ENCODE measurements around the gene HHLA2. TPM values are rescaled to one million over a fixed set of nuclear protein-coding genes. Genes with fewer than 3 reads are reported as not detected.

HHLA2 gene
- total RNA-seq, 1 donor from 2014 or later = not detected

DNA sequence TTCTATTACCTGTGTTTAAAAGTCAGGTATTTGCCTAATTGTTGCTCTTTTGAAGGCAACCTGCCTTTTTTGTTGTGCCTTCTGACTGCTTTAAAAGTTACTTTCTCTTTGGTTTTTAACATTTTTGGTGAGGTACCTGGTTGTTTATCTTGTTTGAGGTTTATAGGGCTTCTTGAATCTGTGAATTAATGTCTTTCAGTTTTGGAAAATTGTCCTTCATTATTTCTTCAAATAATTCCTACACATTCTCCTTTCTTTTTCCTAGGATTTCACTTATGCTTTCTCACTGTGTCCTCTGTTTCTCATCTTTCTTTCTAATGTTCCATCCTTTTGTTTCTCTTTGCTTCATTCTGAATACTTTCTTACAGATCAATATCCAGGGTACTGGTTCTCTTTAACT, 30.8 kb downstream of the HHLA2 start:
- no peaks in the 10 kb centered on the region for H3K27me3 Mint-ChIP-seq (ENCODE audit: unreplicated experiment)
- no peaks in the 10 kb centered on the region for H3K9me3 Mint-ChIP-seq (ENCODE audit: unreplicated experiment)
- no peak overlapping the region for H3K4me3 Mint-ChIP-seq (ENCODE audit: unreplicated experiment)
- no peaks in the 10 kb centered on the region for H3K36me3 Mint-ChIP-seq (ENCODE audit: low read depth, unreplicated experiment)
- no peak for DNase-seq (ENCODE audit: low spot score)
- no peak overlapping the region for H3K27ac Mint-ChIP-seq (ENCODE audit: unreplicated experiment)
- TF ChIP-seq, protein P1, sequence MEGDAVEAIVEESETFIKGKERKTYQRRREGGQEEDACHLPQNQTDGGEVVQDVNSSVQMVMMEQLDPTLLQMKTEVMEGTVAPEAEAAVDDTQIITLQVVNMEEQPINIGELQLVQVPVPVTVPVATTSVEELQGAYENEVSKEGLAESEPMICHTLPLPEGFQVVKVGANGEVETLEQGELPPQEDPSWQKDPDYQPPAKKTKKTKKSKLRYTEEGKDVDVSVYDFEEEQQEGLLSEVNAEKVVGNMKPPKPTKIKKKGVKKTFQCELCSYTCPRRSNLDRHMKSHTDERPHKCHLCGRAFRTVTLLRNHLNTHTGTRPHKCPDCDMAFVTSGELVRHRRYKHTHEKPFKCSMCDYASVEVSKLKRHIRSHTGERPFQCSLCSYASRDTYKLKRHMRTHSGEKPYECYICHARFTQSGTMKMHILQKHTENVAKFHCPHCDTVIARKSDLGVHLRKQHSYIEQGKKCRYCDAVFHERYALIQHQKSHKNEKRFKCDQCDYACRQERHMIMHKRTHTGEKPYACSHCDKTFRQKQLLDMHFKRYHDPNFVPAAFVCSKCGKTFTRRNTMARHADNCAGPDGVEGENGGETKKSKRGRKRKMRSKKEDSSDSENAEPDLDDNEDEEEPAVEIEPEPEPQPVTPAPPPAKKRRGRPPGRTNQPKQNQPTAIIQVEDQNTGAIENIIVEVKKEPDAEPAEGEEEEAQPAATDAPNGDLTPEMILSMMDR (IDR thresholded peaks at IDR 0.05; ENCODE audit: unreplicated experiment) = no peak
- peaks cover 3% of the 10 kb centered on the region for H3K4me1 Mint-ChIP-seq (ENCODE audit: unreplicated experiment)

- no peak overlapping the region for H3K27ac Mint-ChIP-seq (ENCODE audit: unreplicated experiment)
- TF ChIP-seq, protein P1 (IDR thresholded peaks at IDR 0.05; ENCODE audit: unreplicated experiment) = no peak
Measured at GRCh38 chr3:108328821-108329486, 32.6 kb downstream of the HHLA2 start.

GRCh38 chr3:108329508-108329907, 33.2 kb downstream of the HHLA2 start:
- Mint-ChIP-seq H3K27me3 (ENCODE audit: unreplicated experiment) (no peaks in the 10 kb centered on the region), H3K9me3 (ENCODE audit: unreplicated experiment) (no peaks in the 10 kb centered on the region), H3K27ac (ENCODE audit: unreplicated experiment) (no peak overlapping the region), H3K36me3 (ENCODE audit: low read depth, unreplicated experiment) (no peaks in the 10 kb centered on the region), H3K4me3 (ENCODE audit: unreplicated experiment) (no peak overlapping the region), H3K4me1 (ENCODE audit: unreplicated experiment) (peaks cover 3% of the 10 kb centered on the region)
- TF ChIP-seq, protein P1 (IDR thresholded peaks at IDR 0.05; ENCODE audit: unreplicated experiment) = no peak
- no peak for DNase-seq (ENCODE audit: low spot score)

More at GRCh38 chr3:108328821-108329486, 32.6 kb downstream of the HHLA2 start:
- H3K27me3 Mint-ChIP-seq (ENCODE audit: unreplicated experiment) = no peaks in the 10 kb centered on the region
- peaks cover 3% of the 10 kb centered on the region for H3K4me1 Mint-ChIP-seq (ENCODE audit: unreplicated experiment)
- H3K36me3 Mint-ChIP-seq (ENCODE audit: low read depth, unreplicated experiment) = no peaks in the 10 kb centered on the region
- DNase-seq (ENCODE audit: low spot score) = no peak
- no peak overlapping the region for H3K4me3 Mint-ChIP-seq (ENCODE audit: unreplicated experiment)
- no peaks in the 10 kb centered on the region for H3K9me3 Mint-ChIP-seq (ENCODE audit: unreplicated experiment)

DNA sequence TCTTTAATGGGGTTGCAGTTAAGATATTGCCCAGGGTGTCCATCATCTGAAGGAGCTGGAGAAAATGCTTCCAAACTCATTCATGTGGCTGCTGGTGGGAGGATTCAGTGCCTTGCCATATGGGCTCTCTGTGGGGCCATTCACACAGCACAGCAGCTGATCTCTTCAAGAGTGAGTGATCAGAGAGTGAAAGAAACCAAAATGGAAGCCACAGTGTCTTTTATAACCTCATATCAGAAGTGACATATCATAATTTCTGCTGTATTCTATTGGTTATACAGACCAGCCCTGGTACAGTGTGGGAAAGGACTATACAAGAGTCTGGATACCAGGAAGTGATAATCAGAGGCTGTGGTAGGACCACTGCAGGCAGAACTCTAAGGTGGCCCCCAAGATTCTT, 33.6 kb downstream of the HHLA2 start:
- no peaks in the 10 kb centered on the region for H3K36me3 Mint-ChIP-seq (ENCODE audit: low read depth, unreplicated experiment)

GRCh38 chr3:108331792-108332191, 35.4 kb downstream of the HHLA2 start:
- Mint-ChIP-seq H3K27ac (ENCODE audit: unreplicated experiment) (no peak overlapping the region), H3K36me3 (ENCODE audit: low read depth, unreplicated experiment) (no peaks in the 10 kb centered on the region), H3K4me3 (ENCODE audit: unreplicated experiment) (no peak overlapping the region), H3K4me1 (ENCODE audit: unreplicated experiment) (peaks cover 3% of the 10 kb centered on the region), H3K27me3 (ENCODE audit: unreplicated experiment) (no peaks in the 10 kb centered on the region), H3K9me3 (ENCODE audit: unreplicated experiment) (no peaks in the 10 kb centered on the region)
- DNase-seq (ENCODE audit: low spot score) = no peak
- TF ChIP-seq, protein P1 (IDR thresholded peaks at IDR 0.05; ENCODE audit: unreplicated experiment) = no peak

More for the DNA sequence above, 33.6 kb downstream of the HHLA2 start:
- DNase-seq (ENCODE audit: low spot score) = no peak
- TF ChIP-seq, protein P1 (IDR thresholded peaks at IDR 0.05; ENCODE audit: unreplicated experiment) = no peak
- Mint-ChIP-seq H3K4me1 (ENCODE audit: unreplicated experiment) (peaks cover 3% of the 10 kb centered on the region), H3K27ac (ENCODE audit: unreplicated experiment) (no peak overlapping the region), H3K4me3 (ENCODE audit: unreplicated experiment) (no peak overlapping the region), H3K27me3 (ENCODE audit: unreplicated experiment) (no peaks in the 10 kb centered on the region), H3K9me3 (ENCODE audit: unreplicated experiment) (no peaks in the 10 kb centered on the region)
